IMR-90 (cell line): ENCODE data around the gene ORC6. TPM values are rescaled to one million over a fixed set of nuclear protein-coding genes. Genes with fewer than 3 reads are reported as not detected.

Source experiments
- ATAC-seq: fragments of 200-7000 bp; cut with Tn5 transposase; 2 replicates; pipeline ENCODE4 v1.9.1; 2020; ENCODE audit warnings: low read depth, mild to moderate bottlenecking, moderate library complexity
- BruUV-seq: library from RNA; stranded (reverse); fragments of 400-500 nt; replicated peaks from 2 replicates; lab custom pipeline; 2021; lab: Mats Ljungman, UMichigan
- CTCF ChIA-PET: fragments of 300-600 bp; formaldehyde crosslinking; extraction: SDS; loops from one replicate; lab custom pipeline; 2021; ENCODE audit warnings: antibody characterized with exemption; lab: Yijun Ruan, JAX
- POLR2A ChIA-PET: fragments of 300-600 bp; sonication (Branson Sonifier 250); formaldehyde crosslinking; loops from one replicate; lab custom pipeline; 2022; ENCODE audit warnings: antibody characterized with exemption; ENCODE audit not compliant: unreplicated experiment; lab: Charles Lee
- DNase-seq: peaks from one replicate; pipeline ENCODE4 v3.0.0; 2013
- H2AFZ ChIP-seq: replicated peaks from 2 replicates; pipeline ENCODE3; 2013; ENCODE audit warnings: low read length, mild to moderate bottlenecking; ENCODE audit not compliant: poor library complexity
- H2AK5ac ChIP-seq: 2 replicates; pipeline ENCODE4 v1.6.1; 2013; ENCODE audit warnings: low read depth, low read length, inconsistent platforms
- H2AK9ac ChIP-seq: replicated peaks from 2 replicates; pipeline ENCODE3; 2013; ENCODE audit warnings: mild to moderate bottlenecking, low read depth, low read length, moderate library complexity; ENCODE audit not compliant: poor library complexity
- H2BK120ac ChIP-seq: 2 replicates; pipeline ENCODE4 v1.6.1; 2013; ENCODE audit warnings: low read depth, low read length, inconsistent platforms
- H2BK15ac ChIP-seq: 3 replicates; pipeline ENCODE4 v1.6.1; 2013; ENCODE audit warnings: low read depth, low read length, inconsistent platforms
- H2BK20ac ChIP-seq: 2 replicates; pipeline ENCODE4 v1.6.1; 2013; ENCODE audit warnings: low read depth, mild to moderate bottlenecking, inconsistent platforms, low read length, moderate library complexity
- H2BK5ac ChIP-seq: 2 replicates; pipeline ENCODE4 v1.6.1; 2013; ENCODE audit warnings: mild to moderate bottlenecking, low read depth, low read length, inconsistent platforms; ENCODE audit not compliant: poor library complexity, severe bottlenecking
- H3K14ac ChIP-seq: replicated peaks from 2 replicates; pipeline ENCODE4 v1.6.1; 2013; ENCODE audit warnings: low read depth, low read length, inconsistent platforms
- H3K18ac ChIP-seq: 2 replicates; pipeline ENCODE4 v1.6.1; 2013; ENCODE audit warnings: low read depth, low read length, control low read depth
- H3K23ac ChIP-seq: 2 replicates; pipeline ENCODE4 v1.6.1; 2013; ENCODE audit warnings: low read depth, low read length, inconsistent platforms
- H3K27ac ChIP-seq: 2 replicates; pipeline ENCODE4 v1.5.1; 2013; ENCODE audit warnings: mild to moderate bottlenecking, control low read depth, low read length; ENCODE audit not compliant: insufficient read depth
- H3K27me3 ChIP-seq: 2 replicates; pipeline ENCODE4 v1.6.1; 2013; ENCODE audit warnings: low read length; ENCODE audit not compliant: control insufficient read depth, insufficient read depth
- H3K36me3 ChIP-seq: 2 replicates; pipeline ENCODE4 v1.6.1; 2013; ENCODE audit warnings: low read length, mixed read lengths; ENCODE audit not compliant: control insufficient read depth, insufficient read depth
- H3K4ac ChIP-seq: 2 replicates; pipeline ENCODE4 v1.6.1; 2013; ENCODE audit warnings: low read depth, low read length, inconsistent platforms
- H3K4me1 ChIP-seq: 2 replicates; pipeline ENCODE4 v1.6.1; 2013; ENCODE audit warnings: low read length, mixed read lengths; ENCODE audit not compliant: control insufficient read depth, insufficient read depth
- H3K4me2 ChIP-seq: 2 replicates; pipeline ENCODE4 v1.6.1; 2013; ENCODE audit warnings: low read depth, mild to moderate bottlenecking, control low read depth, low read length, moderate library complexity
- H3K4me3 ChIP-seq: 2 replicates; pipeline ENCODE4 v1.5.1; 2013; ENCODE audit warnings: low read depth, mild to moderate bottlenecking, control low read depth, low read length, moderate library complexity; ENCODE audit not compliant: insufficient read depth
- H3K56ac ChIP-seq: 2 replicates; pipeline ENCODE4 v1.6.1; 2013; ENCODE audit warnings: low read length, inconsistent platforms; ENCODE audit not compliant: insufficient read depth; ENCODE audit errors: extremely low read depth
- H3K79me1 ChIP-seq, 2 experiments: 2 replicates each; pipeline ENCODE4 v1.6.1; 2013; ENCODE audit warnings: low read length in 2 of 2, inconsistent platforms in 1 of 2, low read depth in 1 of 2
- H3K9ac ChIP-seq: 2 replicates; pipeline ENCODE4 v1.6.1; 2013; ENCODE audit warnings: low read depth, low read length, control low read depth
- H3K9me1 ChIP-seq: 2 replicates; pipeline ENCODE4 v1.6.1; 2013; ENCODE audit warnings: low read length, inconsistent platforms; ENCODE audit not compliant: insufficient read depth
- H3K9me3 ChIP-seq: 2 replicates; pipeline ENCODE4 v1.6.1; 2013; ENCODE audit warnings: low read length; ENCODE audit not compliant: control insufficient read depth, insufficient read depth
- H4K20me1 ChIP-seq: 2 replicates; pipeline ENCODE4 v1.6.1; 2013; ENCODE audit warnings: low read length, inconsistent platforms; ENCODE audit not compliant: insufficient read depth
- H4K5ac ChIP-seq: 2 replicates; pipeline ENCODE4 v1.6.1; 2013; ENCODE audit warnings: mild to moderate bottlenecking, low read depth, low read length, control low read depth
- H4K8ac ChIP-seq, 2 experiments: 2 replicates each; pipeline ENCODE4 v1.6.1; 2013; ENCODE audit warnings: low read depth in 2 of 2, low read length in 2 of 2, control low read depth in 1 of 2, inconsistent platforms in 1 of 2
- H4K91ac ChIP-seq: 2 replicates; pipeline ENCODE4 v1.6.1; 2013; ENCODE audit warnings: low read depth, low read length, inconsistent platforms; ENCODE audit not compliant: insufficient read depth
- BHLHE40 ChIP-seq: fragments of 150-350 bp; IDR thresholded peaks from 2 replicates; pipeline ENCODE4 v1.6.1; 2016; ENCODE audit warnings: mild to moderate bottlenecking, low read depth, low read length
- CEBPB ChIP-seq: IDR thresholded peaks from 2 replicates; pipeline ENCODE4 v1.6.1; 2012; ENCODE audit warnings: low read depth, low read length, improper control_type of control experiment
- CHD1 ChIP-seq: IDR thresholded peaks from 2 replicates; pipeline ENCODE4 v1.6.1; 2012; ENCODE audit warnings: low read depth, low read length, improper control_type of control experiment
- FOS ChIP-seq: fragments of 150-350 bp; IDR thresholded peaks from 2 replicates; pipeline ENCODE4 v1.6.1; 2016; ENCODE audit warnings: low read depth, low read length
- MAFK ChIP-seq: IDR thresholded peaks from 2 replicates; pipeline ENCODE4 v1.6.1; 2012; ENCODE audit warnings: low read depth, low read length, improper control_type of control experiment
- MAZ ChIP-seq: IDR thresholded peaks from 2 replicates; pipeline ENCODE4 v1.6.1; 2012; ENCODE audit warnings: low read depth, mild to moderate bottlenecking, low read length, improper control_type of control experiment, moderate library complexity, borderline replicate concordance
- MXI1 ChIP-seq: IDR thresholded peaks from 2 replicates; pipeline ENCODE4 v1.6.1; 2012; ENCODE audit warnings: low read depth, mild to moderate bottlenecking, low read length, moderate library complexity, borderline replicate concordance
- NFE2L2 ChIP-seq: fragments of 150-350 bp; IDR thresholded peaks from 2 replicates; pipeline ENCODE4 v1.6.1; 2016; ENCODE audit warnings: low read depth, mild to moderate bottlenecking, low read length
- RAD21 ChIP-seq: IDR thresholded peaks from 2 replicates; pipeline ENCODE4 v1.6.1; 2012; ENCODE audit warnings: low read length, improper control_type of control experiment
- RFX5 ChIP-seq: IDR thresholded peaks from 2 replicates; pipeline ENCODE4 v1.8.0; 2012; ENCODE audit warnings: low read depth, mild to moderate bottlenecking, low read length, moderate library complexity
- SMC3 ChIP-seq: fragments of 150-350 bp; IDR thresholded peaks from 2 replicates; pipeline ENCODE4 v1.6.1; 2016; ENCODE audit warnings: low read depth, mild to moderate bottlenecking, antibody characterized with exemption, low read length, moderate library complexity
- WGBS, 2 experiments: methylation state at CpG; one replicate each; pipeline versions ENCODE4 v1.1.5 to v1.1.7; 2013; ENCODE audit warnings: missing lambda C conversion rate in 2 of 2; ENCODE audit not compliant: insufficient read length in 1 of 2; ENCODE audit errors: extremely low coverage in 2 of 2; 5-methylcytosine and 5-hydroxymethylcytosine counted together
- dilution Hi-C: fragments of 300-500 bp; cut with HindIII; formaldehyde crosslinking; loops from one replicate; pipeline ENCODE4 v1.14.3; 2018; ENCODE audit warnings: low sequenced_read_pairs; ENCODE audit not compliant: unreplicated experiment
- in situ Hi-C: fragments of 300-500 bp; cut with MboI; formaldehyde crosslinking; loops from 3 replicates; pipeline ENCODE4 v1.14.3; 2019; ENCODE audit warnings: low sequenced_read_pairs, inconsistent platforms, mixed read lengths
- intact Hi-C: fragments of 100-400 bp; cut with micrococcal nuclease; formaldehyde crosslinking; loops from 2 replicates; pipeline ENCODE4 v1.10.0; 2022
- polyA plus RNA-seq, 3 experiments: library from polyadenylated mRNA; depleted of rRNA; stranded (reverse); fragments of >200 nt; gene quantifications; 2 replicates each; pipeline ENCODE4 v1.2.3, GENCODE V29; 2012; ENCODE audit warnings: low replicate concordance in 1 of 3
- total RNA-seq: library from RNA; depleted of rRNA; stranded (reverse); fragments of >200 nt; gene quantifications from 2 replicates; pipeline ENCODE4 v1.2.3, GENCODE V29; 2012
- TF ChIP-seq, protein P1 (sequence below): conservative IDR thresholded peaks from 2 replicates; pipeline ENCODE4 v1.5.1; 2012; ENCODE audit warnings: mild to moderate bottlenecking, low read depth, low read length, improper control_type of control experiment
- TF ChIP-seq, protein P2 (sequence below): fragments of 150-350 bp; IDR thresholded peaks from 2 replicates; pipeline ENCODE4 v1.6.1; 2016; ENCODE audit warnings: low read depth, mild to moderate bottlenecking, low read length, moderate library complexity, borderline replicate concordance
- TF ChIP-seq, protein P3 (sequence below): fragments of 150-350 bp; IDR thresholded peaks from 2 replicates; pipeline ENCODE4 v1.6.1; 2017; ENCODE audit warnings: mild to moderate bottlenecking, antibody characterized with exemption, low read length, low read depth

The ORC6 gene
- total and polyA plus RNA-seq, 2 of the 4 experiments (the other 2 are of a cell fraction): 9.0 to 15.9 TPM

DNA sequence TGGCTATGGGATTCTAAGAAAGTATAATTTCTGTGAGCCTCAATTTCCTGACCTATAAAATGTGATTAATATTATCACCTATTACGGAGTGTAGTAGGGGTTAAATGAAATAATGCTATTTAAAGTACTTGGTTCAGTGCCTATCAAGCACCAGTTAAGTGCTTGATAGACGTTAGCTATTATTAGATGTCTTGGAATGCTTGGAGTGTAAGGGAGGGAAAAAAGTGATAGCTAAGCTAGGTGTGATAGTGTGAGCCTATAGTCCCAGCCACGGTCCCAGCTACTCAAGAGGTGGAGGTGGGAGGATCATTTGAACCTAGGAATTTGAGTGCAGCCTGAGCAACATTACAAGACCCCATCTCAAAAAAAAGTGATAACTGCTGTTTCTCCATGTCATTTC lies 7.5 kb downstream of the ORC6 start:
- Histone ChIP-seq H2AK5ac (no peak overlapping the region), H2BK20ac (no peak overlapping the region), H3K9ac (no peak overlapping the region), H3K4me1 (no peaks in the 10 kb centered on the region), H2BK120ac (no peak overlapping the region), H3K27me3 (no peaks in the 10 kb centered on the region), H3K36me3 (peaks cover 5% of the 10 kb centered on the region; the same call in 1 of the 2 replicates), H2BK15ac (no peak overlapping the region), H4K8ac (no peak overlapping the region), H3K27ac (no peak overlapping the region), H3K23ac (no peak overlapping the region), H3K4me2 (no peak overlapping the region), H2AK9ac (no peak overlapping the region), H4K5ac (no peak overlapping the region), H3K9me1 (no peaks in the 10 kb centered on the region), H4K91ac (no peak overlapping the region), H3K79me1 (peaks cover 0 to 5% of the 10 kb centered on the region in 2 experiments; a peak in 2 of 4 replicates), H3K4ac (no peak overlapping the region), H3K18ac (no peak overlapping the region), H3K56ac (no peak overlapping the region), H2BK5ac (no peak overlapping the region), H3K14ac (no peak overlapping the region), H3K4me3 (no peak overlapping the region), H2AFZ (no peak overlapping the region), H4K20me1 (no peaks in the 10 kb centered on the region), H3K9me3 (no peaks in the 10 kb centered on the region)
- DNase-seq (no peak), ATAC-seq (no peak)
- intact Hi-C loops: no loop called here
- in situ Hi-C loops: no loop called here
- TF ChIP-seq NFE2L2: no peak
- TF ChIP-seq, protein P1, sequence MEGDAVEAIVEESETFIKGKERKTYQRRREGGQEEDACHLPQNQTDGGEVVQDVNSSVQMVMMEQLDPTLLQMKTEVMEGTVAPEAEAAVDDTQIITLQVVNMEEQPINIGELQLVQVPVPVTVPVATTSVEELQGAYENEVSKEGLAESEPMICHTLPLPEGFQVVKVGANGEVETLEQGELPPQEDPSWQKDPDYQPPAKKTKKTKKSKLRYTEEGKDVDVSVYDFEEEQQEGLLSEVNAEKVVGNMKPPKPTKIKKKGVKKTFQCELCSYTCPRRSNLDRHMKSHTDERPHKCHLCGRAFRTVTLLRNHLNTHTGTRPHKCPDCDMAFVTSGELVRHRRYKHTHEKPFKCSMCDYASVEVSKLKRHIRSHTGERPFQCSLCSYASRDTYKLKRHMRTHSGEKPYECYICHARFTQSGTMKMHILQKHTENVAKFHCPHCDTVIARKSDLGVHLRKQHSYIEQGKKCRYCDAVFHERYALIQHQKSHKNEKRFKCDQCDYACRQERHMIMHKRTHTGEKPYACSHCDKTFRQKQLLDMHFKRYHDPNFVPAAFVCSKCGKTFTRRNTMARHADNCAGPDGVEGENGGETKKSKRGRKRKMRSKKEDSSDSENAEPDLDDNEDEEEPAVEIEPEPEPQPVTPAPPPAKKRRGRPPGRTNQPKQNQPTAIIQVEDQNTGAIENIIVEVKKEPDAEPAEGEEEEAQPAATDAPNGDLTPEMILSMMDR: no peak
- no peak for TF ChIP-seq BHLHE40
- TF ChIP-seq MAFK: no peak
- no peak for TF ChIP-seq RFX5
- no peak for TF ChIP-seq RAD21
- TF ChIP-seq, protein P2, sequence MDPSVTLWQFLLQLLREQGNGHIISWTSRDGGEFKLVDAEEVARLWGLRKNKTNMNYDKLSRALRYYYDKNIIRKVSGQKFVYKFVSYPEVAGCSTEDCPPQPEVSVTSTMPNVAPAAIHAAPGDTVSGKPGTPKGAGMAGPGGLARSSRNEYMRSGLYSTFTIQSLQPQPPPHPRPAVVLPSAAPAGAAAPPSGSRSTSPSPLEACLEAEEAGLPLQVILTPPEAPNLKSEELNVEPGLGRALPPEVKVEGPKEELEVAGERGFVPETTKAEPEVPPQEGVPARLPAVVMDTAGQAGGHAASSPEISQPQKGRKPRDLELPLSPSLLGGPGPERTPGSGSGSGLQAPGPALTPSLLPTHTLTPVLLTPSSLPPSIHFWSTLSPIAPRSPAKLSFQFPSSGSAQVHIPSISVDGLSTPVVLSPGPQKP: no peak
- no peak for TF ChIP-seq MAZ
- no peak for TF ChIP-seq CHD1
- TF ChIP-seq FOS: no peak
- no peak for TF ChIP-seq CEBPB
- TF ChIP-seq MXI1: no peak
- no peak for TF ChIP-seq SMC3
- TF ChIP-seq, protein P3, sequence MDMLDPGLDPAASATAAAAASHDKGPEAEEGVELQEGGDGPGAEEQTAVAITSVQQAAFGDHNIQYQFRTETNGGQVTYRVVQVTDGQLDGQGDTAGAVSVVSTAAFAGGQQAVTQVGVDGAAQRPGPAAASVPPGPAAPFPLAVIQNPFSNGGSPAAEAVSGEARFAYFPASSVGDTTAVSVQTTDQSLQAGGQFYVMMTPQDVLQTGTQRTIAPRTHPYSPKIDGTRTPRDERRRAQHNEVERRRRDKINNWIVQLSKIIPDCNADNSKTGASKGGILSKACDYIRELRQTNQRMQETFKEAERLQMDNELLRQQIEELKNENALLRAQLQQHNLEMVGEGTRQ: no peak
- dilution Hi-C loops: no loop called here
- CTCF ChIA-PET: no interaction called here
- POLR2A ChIA-PET: no interaction called here
- no TSS peak for BruUV-seq
- 100% methylated on average over 1 of the region's 3 CpGs; no CpG with 5 or more reads in 1 of the 2 experiments for WGBS, 2 experiments
